H1 (cell line): ENCODE measurements around the gene GAS6. TPM values are rescaled to one million over a fixed set of nuclear protein-coding genes. Genes with fewer than 3 reads are reported as not detected.
A peak's percentile ranks its signal among the peaks of the same experiment; 100 is the strongest.

Source experiments
- CTCF ChIA-PET: fragments of 300-600 bp; sonication (Branson Sonifier 250); formaldehyde crosslinking; loops from one replicate; lab custom pipeline; 2021; ENCODE audit not compliant: partially characterized antibody; lab: Charles Lee
- POLR2A ChIA-PET: fragments of 300-600 bp; sonication (Branson Sonifier 250); formaldehyde crosslinking; loops from one replicate; lab custom pipeline; 2021; ENCODE audit warnings: inconsistent platforms; ENCODE audit not compliant: partially characterized antibody; lab: Charles Lee
- DNase-seq, 2 experiments: peaks; one replicate each; pipeline versions ENCODE4 v3.0.0 to v3.0.0-alpha.2; 2010 to 2022; ENCODE audit warnings: low spot score in 2 of 2, low read depth in 1 of 2, mixed read lengths in 1 of 2
- FAIRE-seq: peaks from 2 replicates; lab custom pipeline; 2011; peaks lifted over from hg19 to GRCh38; lab: Jason Lieb, UNC
- H2AFZ ChIP-seq: 2 replicates; pipeline ENCODE4 v1.8.1; 2012; ENCODE audit warnings: low read length, inconsistent platforms
- H2AK5ac ChIP-seq: 2 replicates; pipeline ENCODE4 v1.6.1; 2013; ENCODE audit warnings: low read depth, low read length
- H2BK120ac ChIP-seq: replicated peaks from 2 replicates; pipeline ENCODE3; 2013; ENCODE audit warnings: low read depth, low read length, inconsistent platforms
- H2BK12ac ChIP-seq: 2 replicates; pipeline ENCODE4 v1.6.1; 2013; ENCODE audit warnings: low read depth, low read length
- H2BK15ac ChIP-seq: 2 replicates; pipeline ENCODE4 v1.6.1; 2013; ENCODE audit warnings: low read length
- H2BK20ac ChIP-seq: 2 replicates; pipeline ENCODE4 v1.6.1; 2013; ENCODE audit warnings: low read length
- H2BK5ac ChIP-seq: 2 replicates; pipeline ENCODE4 v1.6.1; 2013; ENCODE audit warnings: low read depth, low read length
- H3K14ac ChIP-seq: 2 replicates; pipeline ENCODE4 v1.6.1; 2013; ENCODE audit warnings: inconsistent platforms; ENCODE audit not compliant: insufficient read length
- H3K18ac ChIP-seq: 2 replicates; pipeline ENCODE4 v1.6.1; 2013; ENCODE audit warnings: low read length; ENCODE audit errors: extremely low read depth
- H3K23ac ChIP-seq: 2 replicates; pipeline ENCODE4 v1.6.1; 2013; ENCODE audit warnings: inconsistent platforms; ENCODE audit not compliant: insufficient read length
- H3K23me2 ChIP-seq: 2 replicates; pipeline ENCODE4 v1.6.1; 2013; ENCODE audit warnings: low read depth, low read length
- H3K27ac ChIP-seq: 2 replicates; pipeline ENCODE4 v1.6.1; 2011; ENCODE audit warnings: low read depth, low read length, inconsistent platforms
- H3K27me3 ChIP-seq, 4 experiments: replicated peaks in 1 of 4; 1 replicate in 1 of 4; 2 replicates in 3 of 4; pipeline versions ENCODE4 v1.6.1 to v1.8.1; 2011 to 2013; ENCODE audit warnings: low read length in 3 of 4, mild to moderate bottlenecking in 3 of 4, inconsistent platforms in 2 of 4, mixed read lengths in 2 of 4, moderate library complexity in 1 of 4; ENCODE audit not compliant: control insufficient read depth in 3 of 4, insufficient read depth in 3 of 4; ENCODE audit errors: extremely low read depth in 1 of 4
- H3K36me3 ChIP-seq, 4 experiments: 2 replicates each; pipeline versions ENCODE4 v1.6.1 to v1.8.1; 2011 to 2013; ENCODE audit warnings: mild to moderate bottlenecking in 4 of 4, low read length in 3 of 4, moderate library complexity in 2 of 4, control low read depth in 1 of 4, inconsistent platforms in 1 of 4; ENCODE audit not compliant: insufficient read depth in 4 of 4, control insufficient read depth in 2 of 4
- H3K4ac ChIP-seq: replicated peaks from 2 replicates; pipeline ENCODE3; 2013; ENCODE audit warnings: low read length, low read depth, mixed read lengths, inconsistent platforms; ENCODE audit not compliant: insufficient read length
- H3K4me1 ChIP-seq, 4 experiments: replicated peaks in 1 of 4; 1 replicate in 1 of 4; 2 replicates in 3 of 4; pipeline versions ENCODE4 v1.6.1 to v1.8.1; 2011 to 2013; ENCODE audit warnings: low read length in 3 of 4, inconsistent platforms in 2 of 4, mixed read lengths in 1 of 4; ENCODE audit not compliant: insufficient read depth in 4 of 4, control insufficient read depth in 3 of 4
- H3K4me2 ChIP-seq, 2 experiments: 2 replicates each; pipeline versions ENCODE4 v1.6.1 to v1.8.1; 2011 to 2013; ENCODE audit warnings: low read depth in 2 of 2, low read length in 2 of 2, control low read depth in 1 of 2, inconsistent platforms in 1 of 2, mild to moderate bottlenecking in 1 of 2; ENCODE audit not compliant: insufficient read depth in 1 of 2
- H3K4me3 ChIP-seq, 4 experiments: fragments of 200-600, 300-600 bp in 1 of 4; sonication (generic), shearing (Covaris generic), sonication (Bioruptor Twin) in 1 of 4; 2 replicates each; pipeline versions ENCODE4 v1.5.1 to v1.8.1; 2011 to 2016; ENCODE audit warnings: low read length in 4 of 4, low read depth in 3 of 4, control low read depth in 2 of 4, inconsistent platforms in 2 of 4, mild to moderate bottlenecking in 2 of 4, mixed read lengths in 1 of 4, moderate library complexity in 1 of 4; ENCODE audit not compliant: insufficient read depth in 2 of 4; ENCODE audit errors: extremely low read depth in 1 of 4
- H3K56ac ChIP-seq: replicated peaks from 2 replicates; pipeline ENCODE3; 2013; ENCODE audit warnings: low read depth, mild to moderate bottlenecking, mixed read lengths, low read length, inconsistent platforms; ENCODE audit not compliant: insufficient read length
- H3K79me1 ChIP-seq: 2 replicates; pipeline ENCODE4 v1.6.1; 2013; ENCODE audit warnings: low read depth, low read length, control low read depth
- H3K79me2 ChIP-seq, 2 experiments: 2 replicates each; pipeline versions ENCODE4 v1.6.1 to v1.8.1; 2012 to 2013; ENCODE audit warnings: low read length in 2 of 2, mild to moderate bottlenecking in 2 of 2, inconsistent platforms in 1 of 2; ENCODE audit not compliant: insufficient read depth in 2 of 2, control insufficient read depth in 1 of 2
- H3K9ac ChIP-seq, 4 experiments: replicated peaks in 1 of 4; 1 replicate in 1 of 4; 2 replicates in 3 of 4; pipeline versions ENCODE4 v1.6.1 to v1.8.1; 2011 to 2013; ENCODE audit warnings: low read depth in 3 of 4, low read length in 3 of 4, control low read depth in 2 of 4, mild to moderate bottlenecking in 2 of 4, moderate library complexity in 2 of 4, inconsistent platforms in 1 of 4; ENCODE audit errors: extremely low read depth in 1 of 4
- H3K9me3 ChIP-seq, 2 experiments: 2 replicates each; pipeline versions ENCODE4 v1.6.1 to v1.8.1; 2012 to 2013; ENCODE audit warnings: mild to moderate bottlenecking in 2 of 2, moderate library complexity in 2 of 2, control low read depth in 1 of 2, inconsistent platforms in 1 of 2, low read depth in 1 of 2, low read length in 1 of 2, mixed read lengths in 1 of 2; ENCODE audit not compliant: insufficient read depth in 2 of 2
- H4K20me1 ChIP-seq, 2 experiments: replicated peaks in 1 of 2; 2 replicates each; pipeline versions ENCODE3 to v1.8.1; 2011 to 2013; ENCODE audit warnings: inconsistent platforms in 2 of 2, low read length in 2 of 2, mild to moderate bottlenecking in 1 of 2; ENCODE audit not compliant: insufficient read depth in 2 of 2, control insufficient read depth in 1 of 2
- H4K5ac ChIP-seq: 2 replicates; pipeline ENCODE4 v1.6.1; 2013; ENCODE audit warnings: low read length, low read depth, mixed read lengths, inconsistent platforms; ENCODE audit not compliant: insufficient read length
- H4K8ac ChIP-seq: 2 replicates; pipeline ENCODE4 v1.8.0; 2013; ENCODE audit warnings: mild to moderate bottlenecking, moderate library complexity, low read length, inconsistent platforms; ENCODE audit not compliant: insufficient read depth; ENCODE audit errors: extremely low read depth
- H4K91ac ChIP-seq: replicated peaks from 2 replicates; pipeline ENCODE3; 2013; ENCODE audit warnings: low read length, mixed read lengths, inconsistent platforms; ENCODE audit not compliant: insufficient read length
- CTCF ChIP-seq, 3 experiments: IDR thresholded peaks; 1 replicate in 2 of 3; 2 replicates in 1 of 3; pipeline versions ENCODE4 v1.5.1 to v1.6.1; 2011; ENCODE audit warnings: low read length in 3 of 3, mild to moderate bottlenecking in 3 of 3, inconsistent platforms in 2 of 3, low read depth in 1 of 3, moderate library complexity in 1 of 3; ENCODE audit not compliant: insufficient read depth in 1 of 3; ENCODE audit errors: control extremely low read depth in 1 of 3
- FOSL1 ChIP-seq: IDR thresholded peaks from 2 replicates; pipeline ENCODE4 v1.6.1; 2011; ENCODE audit warnings: mild to moderate bottlenecking, low read depth, low read length, moderate library complexity; ENCODE audit not compliant: insufficient read depth
- GABPA ChIP-seq: IDR thresholded peaks from 2 replicates; pipeline ENCODE4 v1.6.1; 2011; ENCODE audit warnings: mild to moderate bottlenecking, low read length, moderate library complexity, borderline replicate concordance; ENCODE audit not compliant: insufficient read depth
- NRF1 ChIP-seq: IDR thresholded peaks from 2 replicates; pipeline ENCODE4 v1.6.1; 2011; ENCODE audit warnings: mild to moderate bottlenecking, low read depth, low read length, improper control_type of control experiment
- RAD21 ChIP-seq, 2 experiments: IDR thresholded peaks in 1 of 2; conservative IDR thresholded peaks in 1 of 2; 2 replicates each; pipeline ENCODE4 v1.6.1; 2011; ENCODE audit warnings: low read depth in 2 of 2, low read length in 2 of 2, improper control_type of control experiment in 1 of 2, inconsistent platforms in 1 of 2, mild to moderate bottlenecking in 1 of 2, moderate library complexity in 1 of 2
- TCF12 ChIP-seq: IDR thresholded peaks from 2 replicates; pipeline ENCODE4 v1.6.1; 2011; ENCODE audit warnings: low read depth, mild to moderate bottlenecking, low read length
- WGBS, 2 experiments: shearing (Covaris generic) in 1 of 2; methylation state at CpG; one replicate each; pipeline versions ENCODE4 v1.1.6 to v1.1.7; 2013 to 2015; ENCODE audit warnings: low lambda C conversion rate in 2 of 2, mixed read lengths in 2 of 2, inconsistent platforms in 1 of 2, low coverage in 1 of 2, missing lambda C conversion rate in 1 of 2; ENCODE audit not compliant: insufficient replicate concordance in 2 of 2, insufficient coverage in 1 of 2, insufficient read length in 1 of 2; ENCODE audit errors: extremely low coverage in 1 of 2, missing lambda C conversion rate in 1 of 2; 5-methylcytosine and 5-hydroxymethylcytosine counted together
- polyA plus RNA-seq, 7 experiments: library from polyadenylated mRNA; depleted of rRNA in 3 of 7; stranded (reverse) in 5 of 7; unstranded in 2 of 7; fragments of >200 nt in 5 of 7; fragments of 200-250 nt in 2 of 7; gene quantifications; 1 replicate in 5 of 7; 2 replicates in 1 of 7; 4 replicates in 1 of 7; pipeline versions ENCODE4 v1.2.1 to v1.2.3, GENCODE V29; 2011 to 2013; ENCODE audit warnings: missing spikeins in 2 of 7, mixed read lengths in 2 of 7
- total RNA-seq: library from RNA; stranded (reverse); fragmentation: NEBNext Ultra II Directional; extraction: Animal tissue kit (Norgen Biotek cat#: 25700); gene quantifications from 2 replicates; pipeline ENCODE4 v1.2.1, GENCODE V29; 2021
- TF ChIP-seq, protein P1 (sequence below): IDR thresholded peaks from 2 replicates; pipeline ENCODE4 v1.6.1; 2012; ENCODE audit warnings: inconsistent platforms

Gene GAS6
- total and polyA plus RNA-seq, 2 of the 8 experiments (the other 6 are each of a cell fraction or from before 2014, with no cell fraction given) = 18.6 to 31.0 TPM

GRCh38 chr13:113816946-113817859 lies 46.7 kb downstream of the GAS6 start:
- Histone ChIP-seq H3K4me3 (no peak overlapping the region), H3K18ac (no peak overlapping the region), H3K4me2 (no peak overlapping the region), H3K79me1 (no peaks in the 10 kb centered on the region), H3K56ac (no peak overlapping the region), H3K9me3 (no peaks in the 10 kb centered on the region), H4K91ac (no peak overlapping the region), H3K9ac (no peak overlapping the region), H3K4me1 (no peaks in the 10 kb centered on the region), H2BK12ac (peak overlapping the region; percentile 87; the same call in 1 of the 2 replicates), H2BK15ac (peak overlapping the region; percentile 29; the same call in 1 of the 2 replicates), H3K4ac (no peak overlapping the region), H4K5ac (no peak overlapping the region), H3K79me2 (no peaks in the 10 kb centered on the region), H3K23ac (no peak overlapping the region), H2BK20ac (no peak overlapping the region), H2AK5ac (no peak overlapping the region), H2BK5ac (no peak overlapping the region), H2AFZ (no peak overlapping the region), H4K8ac (no peak overlapping the region), H3K14ac (no peak overlapping the region), H3K23me2 (no peaks in the 10 kb centered on the region), H2BK120ac (no peak overlapping the region), H3K36me3 (peaks cover 0 to 2% (median 0%) of the 10 kb centered on the region in 4 experiments; a peak in 3 of 8 replicates), H3K27ac (no peak overlapping the region), H3K27me3 (no peaks in the 10 kb centered on the region), H4K20me1 (no peaks in the 10 kb centered on the region)
- TF ChIP-seq, protein P1, sequence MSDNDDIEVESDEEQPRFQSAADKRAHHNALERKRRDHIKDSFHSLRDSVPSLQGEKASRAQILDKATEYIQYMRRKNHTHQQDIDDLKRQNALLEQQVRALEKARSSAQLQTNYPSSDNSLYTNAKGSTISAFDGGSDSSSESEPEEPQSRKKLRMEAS = peak; percentile 71
- 0 out of 2 replicates have a peak, but pooled peaks have one; percentile 51 for TF ChIP-seq TCF12
- TF ChIP-seq GABPA = peak; percentile 55; the same call in 1 of the 2 replicates
- TF ChIP-seq NRF1 = no peak
- peak; percentile 90 to 92 for TF ChIP-seq RAD21 (IDR thresholded peaks at IDR 0.05 in 1 of 2, conservative IDR thresholded peaks at IDR 0.05 in 1 of 2; ENCODE audit: low read depth in 2 of 2, low read length in 2 of 2)
- TF ChIP-seq FOSL1 = no peak
- peak in 2 of 3 experiments; percentile 79 to 92; a peak in 3 of 4 replicates for TF ChIP-seq CTCF (IDR thresholded peaks at IDR 0.05; ENCODE audit: control extremely low read depth in 1 of 3, insufficient read depth in 1 of 3, low read depth in 1 of 3, low read length in 3 of 3)
- DNase-seq (peak in 1 of 2 experiments; percentile 94), FAIRE-seq (peak; percentile 60)
- POLR2A ChIA-PET = no interaction called here
- CTCF ChIA-PET = interaction anchor here (0.7 to 1.1 kb wide), 6 partner anchors 15 to 409 kb away, joined by 3 to 5 read pairs (median 4); no protein-coding TSS in a partner anchor
- 75% methylated on average over 15 of the region's 24 CpGs; no CpG with 5 or more reads in 1 of the 2 experiments for WGBS, 2 experiments
